ENCODE data around the gene CRYL1. TPM values are rescaled to one million over a fixed set of nuclear protein-coding genes. Genes with fewer than 3 reads are reported as not detected.

Gene CRYL1
- total and polyA plus RNA-seq, 2 of the 13 experiments (the other 11 are each of a cell fraction or from before 2014, with no cell fraction given): 57.2 to 115 TPM

DNA sequence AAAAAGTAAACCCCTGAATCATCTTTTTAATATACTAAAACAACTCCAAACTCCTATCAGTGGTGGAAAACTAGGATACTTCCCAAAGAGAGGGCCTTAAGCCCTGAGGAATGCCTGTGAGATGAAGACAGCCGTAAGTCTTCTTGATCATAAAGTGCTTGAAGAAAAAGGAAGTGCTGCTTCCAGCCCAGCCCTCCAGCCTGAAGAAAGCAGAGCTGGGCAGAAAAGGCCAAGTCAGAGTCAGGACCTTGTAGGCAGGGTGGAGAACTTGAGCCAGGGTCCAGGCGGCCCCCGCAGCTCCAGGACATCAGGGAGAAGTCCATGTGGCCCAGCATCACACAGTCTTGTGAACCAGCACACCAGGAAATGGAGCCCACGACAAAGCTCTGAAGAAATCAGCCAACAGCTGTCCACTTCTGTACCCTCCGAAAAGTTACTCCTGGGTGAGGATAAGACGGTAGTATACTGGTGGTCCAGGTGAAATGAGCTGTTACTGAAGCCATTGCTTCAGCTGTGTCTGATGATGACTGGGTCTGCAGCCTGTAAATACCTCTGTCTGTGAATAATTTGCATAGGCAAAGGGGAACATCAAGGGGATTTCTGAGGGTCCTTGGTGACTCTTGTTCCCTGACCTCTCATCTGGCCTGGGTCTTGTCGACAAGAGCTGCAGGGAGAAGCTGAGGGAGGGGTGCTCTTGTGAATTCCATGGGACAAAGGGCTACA, 18.7 kb upstream of the CRYL1 start:
- FAIRE-seq (no peak), DNase-seq (ENCODE audit: low spot score) (no peak), ATAC-seq (no peak)
- POLR2A ChIA-PET: interaction anchor here (1.3 kb wide), 1 partner anchor 21 kb away, joined by 4 read pairs; no protein-coding TSS in a partner anchor
- Histone ChIP-seq H3K4me2 (ENCODE audit: low read depth, low read length) (no peak overlapping the region), H3K36me3 (replicated peaks in 1 of 2; ENCODE audit: control insufficient read depth in 1 of 2, insufficient read depth in 2 of 2, low read length in 2 of 2) (no peaks in the 10 kb centered on the region), H3K79me2 (ENCODE audit: insufficient read depth, low read length) (no peaks in the 10 kb centered on the region), H3K4me3 (replicated peaks in 1 of 3; ENCODE audit: insufficient read depth in 1 of 3, low read depth in 2 of 3, low read length in 3 of 3) (no peak overlapping the region), H3K9ac (ENCODE audit: insufficient read depth, low read depth, low read length) (no peak overlapping the region), H3K27ac (ENCODE audit: extremely low read length, insufficient read depth, low read length) (no peak overlapping the region), H3K27me3 (ENCODE audit: control insufficient read depth in 1 of 2, insufficient read depth in 2 of 2, low read length in 2 of 2) (no peaks in the 10 kb centered on the region), H4K20me1 (ENCODE audit: insufficient read depth, low read length) (no peaks in the 10 kb centered on the region), H3K4me1 (ENCODE audit: insufficient read depth, low read length) (peaks cover 47% of the 10 kb centered on the region), H2AFZ (ENCODE audit: low read length) (peak overlapping the region; percentile 44), H3K9me3 (ENCODE audit: low read length) (no peaks in the 10 kb centered on the region)
- BruUV-seq (replicated peaks): no TSS peak
- CTCF ChIA-PET (ENCODE audit: low intra/inter-chr PET ratio, low total read pairs): no interaction called here
- intact Hi-C loops (cut with micrococcal nuclease; ENCODE audit: unreplicated experiment) (no loop called here), in situ Hi-C loops (cut with HindIII; ENCODE audit: extremely low pct_ligation_motif_present, low pct_unique_long_range_greater_than_20kb) (no loop called here)
- 88% methylated on average over 6 of the region's 7 CpGs for WGBS (ENCODE audit: low lambda C conversion rate)
- no peak for TF ChIP-seq SNAI1 (CRISPR knock-in tag; IDR thresholded peaks at IDR 0.05; ENCODE audit: borderline replicate concordance)

- no peak overlapping the region for H3K9ac ChIP-seq (ENCODE audit: insufficient read depth, low read depth, low read length)
- no peak for FAIRE-seq
- ChIA-PET CTCF (ENCODE audit: low intra/inter-chr PET ratio, low total read pairs) (no interaction called here), POLR2A (no interaction called here)
- no peak for DNase-seq (ENCODE audit: low spot score)
- no peaks in the 10 kb centered on the region for H3K79me2 ChIP-seq (ENCODE audit: insufficient read depth, low read length)
- no peak overlapping the region for H2AFZ ChIP-seq (ENCODE audit: low read length)
- no peak overlapping the region for H3K4me2 ChIP-seq (ENCODE audit: low read depth, low read length)
- in situ Hi-C loops (cut with HindIII; ENCODE audit: extremely low pct_ligation_motif_present, low pct_unique_long_range_greater_than_20kb): no loop called here
- no peaks in the 10 kb centered on the region for H4K20me1 ChIP-seq (ENCODE audit: insufficient read depth, low read length)
- H3K9me3 ChIP-seq (ENCODE audit: low read length): peaks cover 30% of the 10 kb centered on the region
- H3K27ac ChIP-seq (ENCODE audit: extremely low read length, insufficient read depth, low read length): no peak overlapping the region
- intact Hi-C loops (cut with micrococcal nuclease; ENCODE audit: unreplicated experiment): no loop called here
- no peak for TF ChIP-seq ZNF713 (CRISPR knock-in tag; IDR thresholded peaks at IDR 0.05)
- TF ChIP-seq, protein P1, sequence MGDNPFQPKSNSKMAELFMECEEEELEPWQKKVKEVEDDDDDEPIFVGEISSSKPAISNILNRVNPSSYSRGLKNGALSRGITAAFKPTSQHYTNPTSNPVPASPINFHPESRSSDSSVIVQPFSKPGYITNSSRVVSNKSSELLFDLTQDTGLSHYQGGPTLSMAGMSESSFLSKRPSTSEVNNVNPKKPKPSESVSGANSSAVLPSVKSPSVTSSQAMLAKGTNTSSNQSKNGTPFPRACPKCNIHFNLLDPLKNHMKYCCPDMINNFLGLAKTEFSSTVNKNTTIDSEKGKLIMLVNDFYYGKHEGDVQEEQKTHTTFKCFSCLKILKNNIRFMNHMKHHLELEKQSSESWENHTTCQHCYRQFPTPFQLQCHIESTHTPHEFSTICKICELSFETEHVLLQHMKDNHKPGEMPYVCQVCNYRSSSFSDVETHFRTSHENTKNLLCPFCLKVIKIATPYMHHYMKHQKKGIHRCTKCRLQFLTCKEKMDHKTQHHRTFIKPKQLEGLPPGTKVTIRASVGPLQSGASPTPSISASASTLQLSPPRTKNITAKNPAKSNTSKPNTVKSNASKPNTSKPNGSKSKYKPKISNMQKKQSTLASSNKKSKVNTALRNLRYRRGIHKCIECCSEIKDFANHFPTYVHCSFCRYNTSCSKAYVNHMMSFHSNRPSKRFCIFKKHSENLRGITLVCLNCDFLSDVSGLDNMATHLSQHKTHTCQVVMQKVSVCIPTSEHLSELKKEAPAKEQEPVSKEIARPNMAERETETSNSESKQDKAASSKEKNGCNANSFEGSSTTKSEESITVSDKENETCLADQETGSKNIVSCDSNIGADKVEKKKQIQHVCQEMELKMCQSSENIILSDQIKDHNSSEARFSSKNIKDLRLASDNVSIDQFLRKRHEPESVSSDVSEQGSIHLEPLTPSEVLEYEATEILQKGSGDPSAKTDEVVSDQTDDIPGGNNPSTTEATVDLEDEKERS (CRISPR knock-in tag; IDR thresholded peaks at IDR 0.05): peak; percentile 91; the same call in 1 of the 2 replicates
- BruUV-seq (replicated peaks): no TSS peak
- H3K27me3 ChIP-seq (ENCODE audit: control insufficient read depth in 1 of 2, insufficient read depth in 2 of 2, low read length in 2 of 2): no peaks in the 10 kb centered on the region; a peak in 1 of 5 replicates
- no peak for ATAC-seq
- no peak overlapping the region for H3K4me3 ChIP-seq (replicated peaks in 1 of 3; ENCODE audit: insufficient read depth in 1 of 3, low read depth in 2 of 3, low read length in 3 of 3)
- no peaks in the 10 kb centered on the region for H3K36me3 ChIP-seq (replicated peaks in 1 of 2; ENCODE audit: control insufficient read depth in 1 of 2, insufficient read depth in 2 of 2, low read length in 2 of 2)
- peaks cover 7% of the 10 kb centered on the region for H3K4me1 ChIP-seq (ENCODE audit: insufficient read depth, low read length)
Measured at GRCh38 chr13:20536992-20537391, 11.3 kb upstream of the CRYL1 start.

Measured in HepG2 (cell line).